ENCODE measurements around the gene CRACDL. TPM values are rescaled to one million over a fixed set of nuclear protein-coding genes. Genes with fewer than 3 reads are reported as not detected.

Gene CRACDL
- total RNA-seq, 1 donor from 2014 or later, result 3.0 TPM

DNA sequence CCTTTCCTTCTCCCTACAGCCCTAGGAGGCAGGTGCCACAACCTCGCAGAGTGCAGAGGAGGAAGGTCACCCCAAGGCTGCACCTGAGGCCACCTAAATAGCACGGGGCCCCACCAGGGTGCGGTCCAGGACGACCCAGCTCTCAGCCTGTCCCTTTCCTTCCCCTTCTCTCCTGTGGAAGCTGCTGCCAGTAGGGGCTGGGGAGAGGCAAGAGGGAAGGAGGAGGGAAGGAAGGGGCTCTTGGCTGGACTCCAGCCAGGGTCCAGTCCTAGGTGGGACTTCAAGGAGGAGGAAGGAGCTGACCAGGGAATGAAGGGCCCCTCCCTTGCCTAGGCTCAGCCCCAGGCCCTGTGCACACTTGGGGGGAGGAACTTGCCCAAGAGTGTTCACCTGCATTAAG, 11.1 kb downstream of the CRACDL start:
- peaks cover 6% of the 10 kb centered on the region for H3K9me3 ChIP-seq (replicated peaks)
- no peak for TF ChIP-seq CTCF (IDR thresholded peaks at IDR 0.05; ENCODE audit: borderline replicate concordance)
- no peaks in the 10 kb centered on the region for H3K4me1 ChIP-seq
- intact Hi-C loops (cut with micrococcal nuclease), result no loop called here
- no peaks in the 10 kb centered on the region for H3K36me3 ChIP-seq
- peaks cover 74% of the 10 kb centered on the region for H3K27me3 ChIP-seq (ENCODE audit: low read depth)
- H3K27ac ChIP-seq (replicated peaks), result no peak overlapping the region
- DNase-seq, result no peak
- no peak overlapping the region for H3K4me3 ChIP-seq

- peaks cover 6% of the 10 kb centered on the region for H3K9me3 ChIP-seq (replicated peaks)
- peaks cover 68% of the 10 kb centered on the region for H3K27me3 ChIP-seq (ENCODE audit: low read depth)
- DNase-seq, result no peak
- intact Hi-C loops (cut with micrococcal nuclease), result no loop called here
- no peak overlapping the region for H3K4me3 ChIP-seq
- H3K27ac ChIP-seq (replicated peaks), result no peak overlapping the region
- no peaks in the 10 kb centered on the region for H3K36me3 ChIP-seq
- no peaks in the 10 kb centered on the region for H3K4me1 ChIP-seq
- TF ChIP-seq CTCF (IDR thresholded peaks at IDR 0.05; ENCODE audit: borderline replicate concordance), result no peak
Measured at GRCh38 chr2:98924038-98924830, 11.8 kb downstream of the CRACDL start.

DNA sequence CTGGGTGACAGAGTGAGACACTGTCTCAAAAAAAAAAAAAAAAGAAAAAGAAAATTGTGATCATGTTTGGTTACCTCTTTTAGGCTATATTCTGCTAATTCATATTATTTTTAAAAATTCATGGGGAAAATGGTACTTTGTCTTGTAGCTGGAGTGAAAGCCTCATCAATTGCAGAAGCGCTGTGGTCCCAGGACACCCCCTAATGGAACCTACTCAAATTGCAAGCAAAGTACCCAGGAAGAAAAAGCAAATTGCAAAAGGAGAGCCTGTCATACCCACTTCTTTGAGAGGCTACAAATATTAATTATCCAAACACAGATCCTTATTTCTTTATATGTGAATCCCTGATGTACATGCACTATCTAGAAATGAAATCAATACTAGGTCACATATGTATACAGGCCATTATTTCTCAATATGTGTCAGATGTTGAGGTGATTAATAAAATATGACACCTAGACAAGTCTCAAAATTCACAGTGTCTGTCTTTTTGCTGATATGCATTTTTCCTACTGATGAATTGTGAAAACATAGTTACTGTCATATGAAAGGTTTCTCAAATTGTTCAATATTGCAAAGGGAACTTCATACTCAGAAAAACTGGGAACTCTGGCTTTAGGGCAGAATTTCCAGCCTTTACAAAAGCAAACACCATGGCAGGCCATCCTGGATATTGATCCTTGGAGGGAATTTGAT, 12.6 kb downstream of the CRACDL start:
- Histone ChIP-seq H3K36me3 (no peaks in the 10 kb centered on the region), H3K9me3 (replicated peaks) (peaks cover 6% of the 10 kb centered on the region), H3K4me3 (no peak overlapping the region), H3K4me1 (no peaks in the 10 kb centered on the region), H3K27me3 (ENCODE audit: low read depth) (peaks cover 60% of the 10 kb centered on the region), H3K27ac (replicated peaks) (no peak overlapping the region)
- no peak for TF ChIP-seq CTCF (IDR thresholded peaks at IDR 0.05; ENCODE audit: borderline replicate concordance)
- intact Hi-C loops (cut with micrococcal nuclease), result no loop called here
- no peak for DNase-seq

- DNase-seq, result no peak
- Histone ChIP-seq H3K27ac (replicated peaks) (no peak overlapping the region), H3K4me3 (no peak overlapping the region), H3K27me3 (ENCODE audit: low read depth) (peaks cover 48% of the 10 kb centered on the region), H3K9me3 (replicated peaks) (peaks cover 6% of the 10 kb centered on the region), H3K36me3 (no peaks in the 10 kb centered on the region), H3K4me1 (no peaks in the 10 kb centered on the region)
- intact Hi-C loops (cut with micrococcal nuclease), result no loop called here
- TF ChIP-seq CTCF (IDR thresholded peaks at IDR 0.05; ENCODE audit: borderline replicate concordance), result no peak
Measured at GRCh38 chr2:98921062-98921461, 15.0 kb downstream of the CRACDL start.

DNA sequence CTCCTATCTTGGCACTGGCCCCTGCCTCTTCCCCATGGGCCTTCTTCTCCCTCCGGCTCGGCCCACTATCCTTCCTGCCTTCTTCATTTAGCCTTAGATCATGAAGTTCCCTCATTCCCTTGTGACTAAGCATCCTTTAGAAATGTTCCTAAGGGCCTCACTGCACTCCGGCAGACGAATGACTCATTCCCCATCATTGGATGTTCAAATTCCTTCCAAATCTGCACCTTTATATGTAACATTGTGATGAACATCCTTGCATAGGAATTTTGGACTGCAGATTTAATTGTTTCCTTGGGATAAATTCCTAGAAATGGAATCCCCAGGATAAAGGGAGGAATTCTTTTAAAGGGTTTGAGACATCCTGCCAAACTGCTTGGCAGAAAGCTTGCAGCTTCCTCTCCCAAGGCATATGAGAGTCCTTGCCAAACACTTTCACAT, 19.0 kb downstream of the CRACDL start:
- DNase-seq, result no peak
- no peak overlapping the region for H3K4me3 ChIP-seq
- H3K36me3 ChIP-seq, result no peaks in the 10 kb centered on the region
- intact Hi-C loops (cut with micrococcal nuclease), result no loop called here
- H3K4me1 ChIP-seq, result peaks cover 7% of the 10 kb centered on the region
- H3K27ac ChIP-seq (replicated peaks), result no peak overlapping the region
- no peaks in the 10 kb centered on the region for H3K9me3 ChIP-seq (replicated peaks)
- TF ChIP-seq CTCF (IDR thresholded peaks at IDR 0.05; ENCODE audit: borderline replicate concordance), result no peak
- H3K27me3 ChIP-seq (ENCODE audit: low read depth), result peaks cover 52% of the 10 kb centered on the region
